GM23338 (cell line): ENCODE measurements around the gene MAPK8IP3. TPM values are rescaled to one million over a fixed set of nuclear protein-coding genes. Genes with fewer than 3 reads are reported as not detected.
A peak's percentile ranks its signal among the peaks of the same experiment; 100 is the strongest.

Experiments
- ATAC-seq: fragments of 200-7000 bp; cut with Tn5 transposase; 3 replicates; pipeline ENCODE4 v1.9.1; 2020
- DNase-seq: peaks from one replicate; pipeline ENCODE4 v3.0.0-alpha.2; 2015; ENCODE audit warnings: low spot score
- H2AFZ ChIP-seq: fragments of 200-600 bp; sonication (generic); 2 replicates; pipeline ENCODE4 v1.8.0; 2016; ENCODE audit warnings: antibody characterized with exemption, mild to moderate bottlenecking, moderate library complexity
- H3F3A ChIP-seq: fragments of 200-600 bp; sonication (generic); replicated peaks from 2 replicates; pipeline ENCODE4 v1.8.0; 2017; ENCODE audit warnings: antibody characterized with exemption, mixed run types, low read depth
- H3K27ac ChIP-seq: fragments of 200-600 bp; sonication (generic); 2 replicates; pipeline ENCODE4 v1.6.1; 2016; ENCODE audit warnings: low read depth
- H3K27me3 ChIP-seq: fragments of 200-600 bp; sonication (generic); 2 replicates; pipeline ENCODE4 v1.8.0; 2016; ENCODE audit warnings: mild to moderate bottlenecking, mixed run types, moderate library complexity; ENCODE audit not compliant: insufficient read depth
- H3K36me3 ChIP-seq: fragments of 200-600 bp; sonication (generic); 2 replicates; pipeline ENCODE4 v1.8.0; 2016; ENCODE audit warnings: mild to moderate bottlenecking; ENCODE audit not compliant: insufficient read depth
- H3K4me1 ChIP-seq: fragments of 200-600 bp; sonication (generic); 2 replicates; pipeline ENCODE4 v1.8.0; 2016; ENCODE audit warnings: mild to moderate bottlenecking, moderate library complexity; ENCODE audit not compliant: insufficient read depth
- H3K4me2 ChIP-seq: fragments of 200-600 bp; sonication (generic); 2 replicates; pipeline ENCODE4 v1.7.1; 2017; ENCODE audit warnings: mixed run types
- H3K4me3 ChIP-seq: fragments of 200-600 bp; sonication (generic); 2 replicates; pipeline ENCODE4 v1.6.1; 2016; ENCODE audit warnings: mixed run types
- H3K79me2 ChIP-seq: fragments of 200-600 bp; sonication (generic); replicated peaks from 2 replicates; pipeline ENCODE4 v1.8.0; 2017; ENCODE audit warnings: mild to moderate bottlenecking; ENCODE audit not compliant: insufficient read depth
- H3K9me2 ChIP-seq: fragments of 200-600 bp; sonication (generic); 2 replicates; pipeline ENCODE4 v1.8.0; 2017; ENCODE audit not compliant: insufficient read depth
- H4K20me1 ChIP-seq: fragments of 200-600 bp; sonication (generic); replicated peaks from 2 replicates; pipeline ENCODE4 v1.8.0; 2017; ENCODE audit warnings: mild to moderate bottlenecking; ENCODE audit not compliant: insufficient read depth
- H3K27ac Mint-ChIP-seq: 2 replicates; pipeline ENCODE4 v1.8.0; 2020; ENCODE audit warnings: inconsistent platforms, mild to moderate bottlenecking, moderate library complexity, mixed read lengths
- H3K27me3 Mint-ChIP-seq: 3 replicates; pipeline ENCODE4 v1.8.0; 2022; ENCODE audit warnings: low read depth, mild to moderate bottlenecking, moderate library complexity, mixed read lengths, inconsistent platforms; ENCODE audit not compliant: insufficient read depth, poor library complexity
- H3K36me3 Mint-ChIP-seq: 3 replicates; pipeline ENCODE4 v1.8.0; 2021; ENCODE audit warnings: low read depth, mild to moderate bottlenecking, inconsistent platforms, moderate library complexity, mixed read lengths
- H3K4me1 Mint-ChIP-seq: 3 replicates; pipeline ENCODE4 v1.8.0; 2020; ENCODE audit warnings: mild to moderate bottlenecking, inconsistent platforms, mixed read lengths
- H3K4me3 Mint-ChIP-seq: 3 replicates; pipeline ENCODE4 v1.8.0; 2021; ENCODE audit warnings: moderate library complexity, mild to moderate bottlenecking, inconsistent platforms, mixed read lengths
- H3K9me3 Mint-ChIP-seq: 3 replicates; pipeline ENCODE4 v1.8.0; 2020; ENCODE audit warnings: moderate library complexity, mild to moderate bottlenecking, inconsistent platforms, mixed read lengths
- CREB1 ChIP-seq: fragments of 250-450 bp; sonication (Bioruptor Pico); IDR thresholded peaks from 2 replicates; pipeline ENCODE4 v1.5.0; 2020; ENCODE audit warnings: low read depth, mild to moderate bottlenecking, moderate library complexity
- POLR2AphosphoS5 ChIP-seq: IDR thresholded peaks from 2 replicates; pipeline ENCODE4 v1.6.1; 2016; ENCODE audit warnings: antibody characterized with exemption, low read depth
- STAT1 ChIP-seq: IDR thresholded peaks from one replicate; pipeline ENCODE4 v1.6.1; 2016; ENCODE audit warnings: antibody characterized with exemption; ENCODE audit not compliant: unreplicated experiment
- ZNF114 ChIP-seq: fragments of 250-450 bp; sonication (Bioruptor Pico); IDR thresholded peaks from 2 replicates; pipeline ENCODE4 v1.5.0; 2020; ENCODE audit warnings: mild to moderate bottlenecking, moderate library complexity
- polyA plus RNA-seq: library from polyadenylated mRNA; unstranded; fragments of >200 nt; fragmentation: Nextera tagmentation; extraction: Ambion mirVana; gene quantifications from 2 replicates; pipeline ENCODE4 v1.2.1, GENCODE V29; 2016
- total RNA-seq: library from RNA; depleted of rRNA; stranded (reverse); fragments of >200 nt; shearing (Covaris generic); gene quantifications from 2 replicates; pipeline ENCODE4 v1.2.3, GENCODE V29; 2014
- TF ChIP-seq, protein P1 (sequence below): fragments of 250-450 bp; sonication (Bioruptor Pico); IDR thresholded peaks from 2 replicates; pipeline ENCODE4 v1.5.0; 2020; ENCODE audit warnings: mild to moderate bottlenecking, moderate library complexity
- TF ChIP-seq, protein P2 (sequence below), 2 experiments: fragments of 200-600 bp in 1 of 2; sonication (generic) in 1 of 2; conservative IDR thresholded peaks; 2 replicates each; pipeline versions ENCODE4 v1.5.1 to v1.6.1; 2016 to 2017; ENCODE audit warnings: antibody characterized with exemption in 2 of 2, low read depth in 2 of 2, mild to moderate bottlenecking in 2 of 2, moderate library complexity in 1 of 2

Gene MAPK8IP3
- total and polyA plus RNA-seq, 2 experiments from 2014 or later, result 11.3 to 58.4 TPM

- TF ChIP-seq, protein P1, sequence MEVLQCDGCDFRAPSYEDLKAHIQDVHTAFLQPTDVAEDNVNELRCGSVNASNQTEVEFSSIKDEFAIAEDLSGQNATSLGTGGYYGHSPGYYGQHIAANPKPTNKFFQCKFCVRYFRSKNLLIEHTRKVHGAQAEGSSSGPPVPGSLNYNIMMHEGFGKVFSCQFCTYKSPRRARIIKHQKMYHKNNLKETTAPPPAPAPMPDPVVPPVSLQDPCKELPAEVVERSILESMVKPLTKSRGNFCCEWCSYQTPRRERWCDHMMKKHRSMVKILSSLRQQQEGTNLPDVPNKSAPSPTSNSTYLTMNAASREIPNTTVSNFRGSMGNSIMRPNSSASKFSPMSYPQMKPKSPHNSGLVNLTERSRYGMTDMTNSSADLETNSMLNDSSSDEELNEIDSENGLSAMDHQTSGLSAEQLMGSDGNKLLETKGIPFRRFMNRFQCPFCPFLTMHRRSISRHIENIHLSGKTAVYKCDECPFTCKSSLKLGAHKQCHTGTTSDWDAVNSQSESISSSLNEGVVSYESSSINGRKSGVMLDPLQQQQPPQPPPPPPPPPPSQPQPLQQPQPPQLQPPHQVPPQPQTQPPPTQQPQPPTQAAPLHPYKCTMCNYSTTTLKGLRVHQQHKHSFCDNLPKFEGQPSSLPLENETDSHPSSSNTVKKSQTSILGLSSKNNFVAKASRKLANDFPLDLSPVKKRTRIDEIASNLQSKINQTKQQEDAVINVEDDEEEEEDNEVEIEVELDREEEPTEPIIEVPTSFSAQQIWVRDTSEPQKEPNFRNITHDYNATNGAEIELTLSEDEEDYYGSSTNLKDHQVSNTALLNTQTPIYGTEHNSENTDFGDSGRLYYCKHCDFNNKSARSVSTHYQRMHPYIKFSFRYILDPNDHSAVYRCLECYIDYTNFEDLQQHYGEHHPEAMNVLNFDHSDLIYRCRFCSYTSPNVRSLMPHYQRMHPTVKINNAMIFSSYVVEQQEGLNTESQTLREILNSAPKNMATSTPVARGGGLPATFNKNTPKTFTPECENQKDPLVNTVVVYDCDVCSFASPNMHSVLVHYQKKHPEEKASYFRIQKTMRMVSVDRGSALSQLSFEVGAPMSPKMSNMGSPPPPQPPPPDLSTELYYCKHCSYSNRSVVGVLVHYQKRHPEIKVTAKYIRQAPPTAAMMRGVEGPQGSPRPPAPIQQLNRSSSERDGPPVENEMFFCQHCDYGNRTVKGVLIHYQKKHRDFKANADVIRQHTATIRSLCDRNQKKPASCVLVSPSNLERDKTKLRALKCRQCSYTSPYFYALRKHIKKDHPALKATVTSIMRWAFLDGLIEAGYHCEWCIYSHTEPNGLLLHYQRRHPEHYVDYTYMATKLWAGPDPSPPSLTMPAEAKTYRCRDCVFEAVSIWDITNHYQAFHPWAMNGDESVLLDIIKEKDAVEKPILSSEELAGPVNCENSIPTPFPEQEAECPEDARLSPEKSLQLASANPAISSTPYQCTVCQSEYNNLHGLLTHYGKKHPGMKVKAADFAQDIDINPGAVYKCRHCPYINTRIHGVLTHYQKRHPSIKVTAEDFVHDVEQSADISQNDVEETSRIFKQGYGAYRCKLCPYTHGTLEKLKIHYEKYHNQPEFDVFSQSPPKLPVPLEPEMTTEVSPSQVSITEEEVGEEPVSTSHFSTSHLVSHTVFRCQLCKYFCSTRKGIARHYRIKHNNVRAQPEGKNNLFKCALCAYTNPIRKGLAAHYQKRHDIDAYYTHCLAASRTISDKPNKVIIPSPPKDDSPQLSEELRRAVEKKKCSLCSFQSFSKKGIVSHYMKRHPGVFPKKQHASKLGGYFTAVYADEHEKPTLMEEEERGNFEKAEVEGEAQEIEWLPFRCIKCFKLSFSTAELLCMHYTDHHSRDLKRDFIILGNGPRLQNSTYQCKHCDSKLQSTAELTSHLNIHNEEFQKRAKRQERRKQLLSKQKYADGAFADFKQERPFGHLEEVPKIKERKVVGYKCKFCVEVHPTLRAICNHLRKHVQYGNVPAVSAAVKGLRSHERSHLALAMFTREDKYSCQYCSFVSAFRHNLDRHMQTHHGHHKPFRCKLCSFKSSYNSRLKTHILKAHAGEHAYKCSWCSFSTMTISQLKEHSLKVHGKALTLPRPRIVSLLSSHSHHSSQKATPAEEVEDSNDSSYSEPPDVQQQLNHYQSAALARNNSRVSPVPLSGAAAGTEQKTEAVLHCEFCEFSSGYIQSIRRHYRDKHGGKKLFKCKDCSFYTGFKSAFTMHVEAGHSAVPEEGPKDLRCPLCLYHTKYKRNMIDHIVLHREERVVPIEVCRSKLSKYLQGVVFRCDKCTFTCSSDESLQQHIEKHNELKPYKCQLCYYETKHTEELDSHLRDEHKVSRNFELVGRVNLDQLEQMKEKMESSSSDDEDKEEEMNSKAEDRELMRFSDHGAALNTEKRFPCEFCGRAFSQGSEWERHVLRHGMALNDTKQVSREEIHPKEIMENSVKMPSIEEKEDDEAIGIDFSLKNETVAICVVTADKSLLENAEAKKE (CRISPR knock-in tag), result no peak
- no peak for TF ChIP-seq STAT1
These were observed 57.0 kb downstream of the MAPK8IP3 start (continued) for GRCh38 chr16:1762879-1763520.

DNA sequence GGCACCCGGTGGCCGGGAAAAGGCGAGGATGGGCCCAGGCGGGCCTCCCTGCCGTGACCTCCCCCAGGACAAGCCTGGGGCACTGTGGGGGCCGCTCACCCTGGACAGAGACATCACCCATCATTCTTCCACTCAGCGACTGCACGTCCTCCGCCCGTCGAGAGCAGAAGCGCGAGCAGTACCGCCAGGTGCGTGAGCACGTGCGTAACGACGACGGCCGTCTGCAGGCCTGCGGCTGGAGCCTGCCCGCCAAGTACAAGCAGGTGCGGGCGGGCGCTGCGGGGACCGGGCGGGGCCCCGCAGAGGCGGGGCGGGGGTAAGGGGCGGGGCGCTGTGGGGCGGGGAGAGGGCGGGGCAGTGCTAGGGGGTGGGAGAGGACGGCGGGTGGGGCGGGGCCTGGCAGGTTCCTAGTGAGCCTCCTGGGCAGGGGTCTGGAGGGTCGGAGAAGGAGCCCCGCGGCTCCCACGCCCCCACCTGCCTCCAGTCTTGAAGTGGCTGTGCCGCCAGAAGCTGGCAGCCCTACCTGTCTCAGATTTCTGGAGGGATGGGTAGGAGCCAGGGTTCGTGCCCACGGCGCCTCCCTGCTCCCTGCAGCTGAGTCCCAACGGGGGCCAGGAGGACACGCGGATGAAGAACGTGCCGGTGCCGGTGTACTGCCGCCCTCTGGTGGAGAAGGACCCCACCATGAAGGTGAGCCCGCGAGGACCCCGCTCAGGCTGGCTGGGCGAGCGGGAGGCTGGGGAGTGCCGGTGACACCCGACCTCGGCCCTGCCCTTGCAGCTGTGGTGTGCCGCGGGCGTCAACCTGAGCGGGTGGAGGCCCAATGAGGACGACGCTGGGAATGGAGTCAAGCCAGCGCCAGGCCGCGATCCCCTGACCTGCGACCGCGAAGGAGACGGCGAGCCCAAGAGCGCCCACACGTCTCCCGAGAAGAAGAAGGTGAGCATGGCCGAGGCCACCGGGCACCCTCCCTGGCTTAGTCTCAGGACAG lies 57.8 kb downstream of the MAPK8IP3 start:
- no peaks in the 10 kb centered on the region for H3K4me1 Mint-ChIP-seq
- no peaks in the 10 kb centered on the region; the same call in 1 of the 2 replicates for H3K4me1 ChIP-seq
- H3K4me3 Mint-ChIP-seq, result peak overlapping the region; percentile 49; the same call in 2 of the 3 replicates
- peak overlapping the region; percentile 78 for H3K4me2 ChIP-seq
- peak; percentile 92 for DNase-seq
- no peaks in the 10 kb centered on the region for H3K36me3 ChIP-seq
- 0 out of 2 replicates have a peak, but pooled peaks cover 3% of the 10 kb centered on the region for H3F3A ChIP-seq
- no peaks in the 10 kb centered on the region for H3K9me2 ChIP-seq
- no peak overlapping the region for H3K27ac ChIP-seq
- H3K79me2 ChIP-seq, result no peaks in the 10 kb centered on the region
- no peaks in the 10 kb centered on the region for H4K20me1 ChIP-seq
- H3K27me3 ChIP-seq, result no peaks in the 10 kb centered on the region
- peaks cover 12% of the 10 kb centered on the region for H3K27me3 Mint-ChIP-seq
- ATAC-seq, result peak; percentile 84
- H2AFZ ChIP-seq, result no peak overlapping the region
- H3K4me3 ChIP-seq, result peak overlapping the region; percentile 53
- no peak overlapping the region for H3K27ac Mint-ChIP-seq
- no peaks in the 10 kb centered on the region for H3K9me3 Mint-ChIP-seq
- peaks cover 12% of the 10 kb centered on the region for H3K36me3 Mint-ChIP-seq
- peak; percentile 45; the same call in 1 of the 2 replicates for TF ChIP-seq POLR2AphosphoS5
- 0 out of 2 replicates have a peak, but pooled peaks have one; percentile 40 for TF ChIP-seq CREB1 (CRISPR knock-in tag)
- no peak for TF ChIP-seq ZNF114 (CRISPR knock-in tag)
- TF ChIP-seq, protein P2, sequence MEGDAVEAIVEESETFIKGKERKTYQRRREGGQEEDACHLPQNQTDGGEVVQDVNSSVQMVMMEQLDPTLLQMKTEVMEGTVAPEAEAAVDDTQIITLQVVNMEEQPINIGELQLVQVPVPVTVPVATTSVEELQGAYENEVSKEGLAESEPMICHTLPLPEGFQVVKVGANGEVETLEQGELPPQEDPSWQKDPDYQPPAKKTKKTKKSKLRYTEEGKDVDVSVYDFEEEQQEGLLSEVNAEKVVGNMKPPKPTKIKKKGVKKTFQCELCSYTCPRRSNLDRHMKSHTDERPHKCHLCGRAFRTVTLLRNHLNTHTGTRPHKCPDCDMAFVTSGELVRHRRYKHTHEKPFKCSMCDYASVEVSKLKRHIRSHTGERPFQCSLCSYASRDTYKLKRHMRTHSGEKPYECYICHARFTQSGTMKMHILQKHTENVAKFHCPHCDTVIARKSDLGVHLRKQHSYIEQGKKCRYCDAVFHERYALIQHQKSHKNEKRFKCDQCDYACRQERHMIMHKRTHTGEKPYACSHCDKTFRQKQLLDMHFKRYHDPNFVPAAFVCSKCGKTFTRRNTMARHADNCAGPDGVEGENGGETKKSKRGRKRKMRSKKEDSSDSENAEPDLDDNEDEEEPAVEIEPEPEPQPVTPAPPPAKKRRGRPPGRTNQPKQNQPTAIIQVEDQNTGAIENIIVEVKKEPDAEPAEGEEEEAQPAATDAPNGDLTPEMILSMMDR (conservative IDR thresholded peaks at IDR 0.05; ENCODE audit: low read depth in 2 of 2), result peak; percentile 62 to 87
